WTC11 (cell line): ENCODE results near the gene MACF1. TPM values are rescaled to one million over a fixed set of nuclear protein-coding genes. Genes with fewer than 3 reads are reported as not detected.

ENCODE experiments used
- ATAC-seq: fragments of 200-7000 bp; cut with Tn5 transposase; 2 replicates; pipeline ENCODE4 v1.10.0; 2021; ENCODE audit warnings: mild to moderate bottlenecking, moderate library complexity
- CTCF ChIA-PET: fragments of 300-600 bp; sonication (Branson Sonifier 250); formaldehyde crosslinking; loops from one replicate; lab custom pipeline; 2021; ENCODE audit warnings: antibody characterized with exemption; lab: Charles Lee
- POLR2A ChIA-PET: fragments of 350-600 bp; sonication (Branson Sonifier 250); formaldehyde crosslinking; loops from one replicate; lab custom pipeline; 2021; ENCODE audit warnings: antibody characterized with exemption; lab: Charles Lee
- DNase-seq: peaks from one replicate; pipeline ENCODE4 v3.0.0; 2021; ENCODE audit warnings: low spot score
- H3K27ac Mint-ChIP-seq: 2 replicates; pipeline ENCODE4 v1.8.0; 2021; ENCODE audit warnings: mixed read lengths
- H3K27me3 Mint-ChIP-seq: 2 replicates; pipeline ENCODE4 v1.8.0; 2021; ENCODE audit warnings: low read depth, mild to moderate bottlenecking, moderate library complexity, mixed read lengths
- H3K36me3 Mint-ChIP-seq: 2 replicates; pipeline ENCODE4 v1.8.0; 2021; ENCODE audit warnings: mixed read lengths
- H3K4me1 Mint-ChIP-seq: 2 replicates; pipeline ENCODE4 v1.8.0; 2022; ENCODE audit warnings: mixed read lengths
- H3K4me3 Mint-ChIP-seq: 2 replicates; pipeline ENCODE4 v1.8.0; 2021; ENCODE audit warnings: mild to moderate bottlenecking, moderate library complexity, mixed read lengths
- H3K9me3 Mint-ChIP-seq: 2 replicates; pipeline ENCODE4 v1.8.0; 2021; ENCODE audit warnings: mixed read lengths
- ARID4B ChIP-seq: sonication (generic); formaldehyde crosslinking; IDR thresholded peaks from 2 replicates; pipeline ENCODE4 v1.8.0; 2023; ENCODE audit warnings: missing genetic modification reagents, mild to moderate bottlenecking, borderline replicate concordance
- CBFB ChIP-seq: sonication (generic); formaldehyde crosslinking; IDR thresholded peaks from 2 replicates; pipeline ENCODE4 v1.8.1; 2022; ENCODE audit warnings: mild to moderate bottlenecking, low read depth, missing genetic modification reagents
- GTF2I ChIP-seq: fragments of 250-450 bp; sonication (Bioruptor Pico); conservative IDR thresholded peaks from 2 replicates; pipeline ENCODE4 v1.4.0; 2021; ENCODE audit warnings: mild to moderate bottlenecking
- HMGA2 ChIP-seq: fragments of 250-450 bp; sonication (Bioruptor Pico); IDR thresholded peaks from 2 replicates; pipeline ENCODE4 v1.4.0; 2021; ENCODE audit warnings: mild to moderate bottlenecking, moderate library complexity
- HMGXB4 ChIP-seq: sonication (generic); formaldehyde crosslinking; IDR thresholded peaks from 2 replicates; pipeline ENCODE4 v1.8.1; 2023; ENCODE audit warnings: mild to moderate bottlenecking, moderate library complexity, missing genetic modification reagents
- IRF1 ChIP-seq: sonication (generic); formaldehyde crosslinking; IDR thresholded peaks from 2 replicates; pipeline ENCODE4 v1.8.0; 2023; ENCODE audit warnings: missing genetic modification reagents
- JUN ChIP-seq: sonication (generic); formaldehyde crosslinking; IDR thresholded peaks from 2 replicates; pipeline ENCODE4 v1.8.0; 2023; ENCODE audit warnings: mild to moderate bottlenecking, missing genetic modification reagents
- KAT7 ChIP-seq: sonication (generic); formaldehyde crosslinking; IDR thresholded peaks from 2 replicates; pipeline ENCODE4 v1.8.1; 2023; ENCODE audit warnings: missing genetic modification reagents, mild to moderate bottlenecking, borderline replicate concordance
- MXD4 ChIP-seq: fragments of 250-450 bp; sonication (Bioruptor Pico); IDR thresholded peaks from 2 replicates; pipeline ENCODE4 v1.8.0; 2021; ENCODE audit warnings: mild to moderate bottlenecking, moderate library complexity, borderline replicate concordance
- NR1H2 ChIP-seq: sonication (generic); formaldehyde crosslinking; IDR thresholded peaks from 2 replicates; pipeline ENCODE4 v1.9.0; 2021; ENCODE audit warnings: mild to moderate bottlenecking, moderate library complexity, missing genetic modification reagents
- OVOL2 ChIP-seq: fragments of 250-450 bp; sonication (Bioruptor Pico); IDR thresholded peaks from 2 replicates; pipeline ENCODE4 v1.9.0; 2021; ENCODE audit warnings: mild to moderate bottlenecking, borderline replicate concordance
- PREB ChIP-seq: sonication (generic); formaldehyde crosslinking; IDR thresholded peaks from 2 replicates; pipeline ENCODE4 v1.8.1; 2022; ENCODE audit warnings: mild to moderate bottlenecking, missing genetic modification reagents, moderate library complexity, borderline replicate concordance
- PRRX2 ChIP-seq: fragments of 250-450 bp; sonication (Bioruptor Pico); IDR thresholded peaks from 2 replicates; pipeline ENCODE4 v1.8.0; 2021; ENCODE audit warnings: mild to moderate bottlenecking
- STAT6 ChIP-seq: sonication (generic); formaldehyde crosslinking; conservative IDR thresholded peaks from 2 replicates; pipeline ENCODE4 v1.8.1; 2023; ENCODE audit warnings: mild to moderate bottlenecking, low read depth, missing genetic modification reagents, moderate library complexity
- TEAD4 ChIP-seq: sonication (generic); formaldehyde crosslinking; IDR thresholded peaks from 2 replicates; pipeline ENCODE4 v1.8.0; 2022; ENCODE audit warnings: mild to moderate bottlenecking, missing genetic modification reagents
- ZNF232 ChIP-seq: sonication (generic); formaldehyde crosslinking; IDR thresholded peaks from 2 replicates; pipeline ENCODE4 v1.8.0; 2022; ENCODE audit warnings: mild to moderate bottlenecking, missing genetic modification reagents
- ZNF671 ChIP-seq: fragments of 250-450 bp; sonication (Bioruptor Pico); IDR thresholded peaks from 2 replicates; pipeline ENCODE4 v1.8.0; 2021; ENCODE audit warnings: mild to moderate bottlenecking
- ZSCAN18 ChIP-seq: fragments of 250-450 bp; sonication (Bioruptor Pico); IDR thresholded peaks from 2 replicates; pipeline ENCODE4 v2.1.2; 2022; ENCODE audit warnings: mild to moderate bottlenecking, moderate library complexity
- total RNA-seq: library from RNA; stranded (reverse); gene quantifications from 3 replicates; pipeline ENCODE4 v1.2.3, GENCODE V29; 2021

MACF1 gene
- total RNA-seq, 1 experiment from 2014 or later: 327 TPM

- Mint-ChIP-seq H3K4me1 (no peaks in the 10 kb centered on the region), H3K9me3 (no peaks in the 10 kb centered on the region), H3K36me3 (peaks cover 79% of the 10 kb centered on the region), H3K27ac (no peak overlapping the region), H3K27me3 (no peaks in the 10 kb centered on the region; the same call in 1 of the 2 replicates), H3K4me3 (no peak overlapping the region)
- ATAC-seq: no peak
- POLR2A ChIA-PET: no interaction called here
- TF ChIP-seq PRRX2 (CRISPR knock-in tag) (no peak), ZNF671 (CRISPR knock-in tag) (no peak), HMGA2 (CRISPR knock-in tag) (no peak), KAT7 (no peak), ZSCAN18 (no peak), ZNF232 (CRISPR knock-in tag) (no peak), TEAD4 (CRISPR knock-in tag) (no peak), IRF1 (CRISPR knock-in tag) (no peak), NR1H2 (no peak), PREB (CRISPR knock-in tag) (no peak), CBFB (no peak), GTF2I (CRISPR knock-in tag) (no peak)
- no peak for DNase-seq
- CTCF ChIA-PET: no interaction called here
Measured at GRCh38 chr1:39436842-39437241, 232.3 kb downstream of the MACF1 start.

GRCh38 chr1:39438042-39438441 lies 233.5 kb downstream of the MACF1 start:
- Mint-ChIP-seq H3K27ac (peak overlapping the region; percentile 15; the same call in 1 of the 2 replicates), H3K27me3 (no peaks in the 10 kb centered on the region; the same call in 1 of the 2 replicates), H3K9me3 (no peaks in the 10 kb centered on the region), H3K4me1 (no peaks in the 10 kb centered on the region), H3K4me3 (no peak overlapping the region), H3K36me3 (peaks cover 79% of the 10 kb centered on the region)
- CTCF ChIA-PET: interaction anchor here (1.5 kb wide), 1 partner anchor 60 kb away, joined by 3 read pairs; no protein-coding TSS in a partner anchor
- ATAC-seq: no peak
- POLR2A ChIA-PET: no interaction called here
- TF ChIP-seq HMGA2 (CRISPR knock-in tag) (no peak), STAT6 (no peak), JUN (CRISPR knock-in tag) (no peak), ARID4B (CRISPR knock-in tag) (no peak), OVOL2 (CRISPR knock-in tag) (no peak), MXD4 (CRISPR knock-in tag) (no peak), GTF2I (CRISPR knock-in tag) (no peak), HMGXB4 (CRISPR knock-in tag) (no peak)
- TF ChIP-seq, all 79 proteins: peak for 0
- DNase-seq: no peak
